Karpas-422 (cell line): ENCODE data around the gene TECPR1. TPM values are rescaled to one million over a fixed set of nuclear protein-coding genes. Genes with fewer than 3 reads are reported as not detected.

Experiments
- DNase-seq: peaks from one replicate; pipeline ENCODE4 v3.0.0-alpha.2; 2015
- H2AFZ ChIP-seq: fragments of 200-600 bp; sonication (generic); 2 replicates; pipeline ENCODE4 v1.6.1; 2014; ENCODE audit warnings: antibody characterized with exemption, low read length, mixed read lengths
- H3K27ac ChIP-seq: fragments of 200-600 bp; sonication (generic); 2 replicates; pipeline ENCODE4 v1.5.1; 2014; ENCODE audit warnings: mild to moderate bottlenecking, low read length, moderate library complexity
- H3K27me3 ChIP-seq: fragments of 200-600 bp; sonication (generic); 2 replicates; pipeline ENCODE4 v1.6.1; 2014; ENCODE audit warnings: low read length, mixed read lengths
- H3K36me3 ChIP-seq: fragments of 200-600 bp; sonication (generic); 2 replicates; pipeline ENCODE4 v1.6.1; 2014; ENCODE audit warnings: low read length, mixed read lengths; ENCODE audit not compliant: insufficient read depth
- H3K4me1 ChIP-seq: fragments of 200-600 bp; sonication (generic); 2 replicates; pipeline ENCODE4 v1.6.1; 2014; ENCODE audit warnings: mild to moderate bottlenecking, low read length, mixed read lengths
- H3K4me2 ChIP-seq: fragments of 200-600 bp; sonication (generic); 2 replicates; pipeline ENCODE4 v1.6.1; 2014; ENCODE audit warnings: low read length, low read depth, mild to moderate bottlenecking; ENCODE audit not compliant: poor library complexity, severe bottlenecking
- H3K4me3 ChIP-seq: fragments of 200-600 bp; sonication (generic); 2 replicates; pipeline ENCODE4 v1.5.1; 2014; ENCODE audit warnings: mild to moderate bottlenecking, antibody characterized with exemption, low read length, mixed read lengths
- H3K79me2 ChIP-seq: fragments of 200-600 bp; sonication (generic); 2 replicates; pipeline ENCODE4 v1.6.1; 2014; ENCODE audit warnings: mild to moderate bottlenecking, low read length, mixed read lengths
- H3K9ac ChIP-seq: fragments of 200-600 bp; sonication (generic); 2 replicates; pipeline ENCODE4 v1.6.0; 2014; ENCODE audit warnings: low read length
- H3K9me2 ChIP-seq: fragments of 200-600 bp; sonication (generic), shearing (Covaris generic); replicated peaks from 2 replicates; pipeline ENCODE4 v1.6.0; 2014; ENCODE audit warnings: mild to moderate bottlenecking, low read length, moderate library complexity; ENCODE audit not compliant: insufficient read depth
- H3K9me3 ChIP-seq: fragments of 300-700, 200-600 bp; sonication (generic); 2 replicates; pipeline ENCODE4 v1.6.1; 2014; ENCODE audit warnings: low read length, mixed read lengths
- H4K20me1 ChIP-seq: fragments of 200-600 bp; sonication (generic); 2 replicates; pipeline ENCODE4 v1.6.1; 2014; ENCODE audit warnings: mild to moderate bottlenecking, antibody characterized with exemption, low read length, low read depth; ENCODE audit not compliant: insufficient read depth
- total RNA-seq: library from RNA; depleted of rRNA; stranded (reverse); fragments of >200 nt; shearing (Covaris generic); gene quantifications from 2 replicates; pipeline ENCODE4 v1.2.3, GENCODE V29; 2014; ENCODE audit warnings: low replicate concordance; rRNA removed

The TECPR1 gene
- total RNA-seq, 1 experiment from 2014 or later = 30.7 TPM

GRCh38 chr7:98168904-98169621 lies 83.0 kb downstream of the TECPR1 start:
- H3K4me1 ChIP-seq = no peaks in the 10 kb centered on the region
- no peak overlapping the region for H3K4me3 ChIP-seq

GRCh38 chr7:98168181-98168903 lies 83.7 kb downstream of the TECPR1 start:
- Histone ChIP-seq H3K36me3 (no peaks in the 10 kb centered on the region), H3K9me3 (no peaks in the 10 kb centered on the region), H2AFZ (no peak overlapping the region), H3K27ac (no peak overlapping the region), H3K79me2 (no peaks in the 10 kb centered on the region), H4K20me1 (peaks cover 53% of the 10 kb centered on the region), H3K4me1 (no peaks in the 10 kb centered on the region), H3K27me3 (no peaks in the 10 kb centered on the region), H3K9me2 (no peaks in the 10 kb centered on the region), H3K4me3 (no peak overlapping the region), H3K4me2 (no peak overlapping the region), H3K9ac (no peak overlapping the region)
- peak; percentile 84 for DNase-seq

More at GRCh38 chr7:98168904-98169621, 83.0 kb downstream of the TECPR1 start:
- Histone ChIP-seq H3K27ac (no peak overlapping the region), H3K4me2 (no peak overlapping the region), H3K9ac (no peak overlapping the region), H3K27me3 (no peaks in the 10 kb centered on the region), H3K79me2 (no peaks in the 10 kb centered on the region), H3K9me3 (no peaks in the 10 kb centered on the region), H3K36me3 (no peaks in the 10 kb centered on the region), H2AFZ (no peak overlapping the region), H4K20me1 (peaks cover 46% of the 10 kb centered on the region), H3K9me2 (no peaks in the 10 kb centered on the region)
- DNase-seq = no peak

GRCh38 chr7:98167653-98168052 lies 84.4 kb downstream of the TECPR1 start:
- Histone ChIP-seq H3K9me3 (no peaks in the 10 kb centered on the region), H3K4me2 (no peak overlapping the region), H3K27ac (no peak overlapping the region), H3K36me3 (no peaks in the 10 kb centered on the region), H2AFZ (no peak overlapping the region), H3K4me3 (no peak overlapping the region), H3K4me1 (peaks cover 1% of the 10 kb centered on the region; the same call in 1 of the 2 replicates), H3K27me3 (no peaks in the 10 kb centered on the region), H3K79me2 (no peaks in the 10 kb centered on the region), H4K20me1 (peaks cover 56% of the 10 kb centered on the region), H3K9ac (no peak overlapping the region), H3K9me2 (no peaks in the 10 kb centered on the region)
- no peak for DNase-seq

GRCh38 chr7:98166668-98166970 lies 85.4 kb downstream of the TECPR1 start:
- Histone ChIP-seq H3K9me2 (no peaks in the 10 kb centered on the region), H3K79me2 (no peaks in the 10 kb centered on the region), H3K4me3 (no peak overlapping the region), H3K27ac (no peak overlapping the region), H3K27me3 (no peaks in the 10 kb centered on the region), H3K36me3 (no peaks in the 10 kb centered on the region), H4K20me1 (peaks cover 66% of the 10 kb centered on the region), H3K4me2 (no peak overlapping the region), H3K9me3 (no peaks in the 10 kb centered on the region), H2AFZ (no peak overlapping the region), H3K9ac (no peak overlapping the region), H3K4me1 (peaks cover 5% of the 10 kb centered on the region; the same call in 1 of the 2 replicates)
- DNase-seq = no peak

GRCh38 chr7:98165827-98166667 lies 86.0 kb downstream of the TECPR1 start:
- H3K27me3 ChIP-seq = no peaks in the 10 kb centered on the region

More at GRCh38 chr7:98165827-98166667, 86.0 kb downstream of the TECPR1 start:
- H3K9me2 ChIP-seq = no peaks in the 10 kb centered on the region
- no peaks in the 10 kb centered on the region for H3K79me2 ChIP-seq
- peaks cover 5% of the 10 kb centered on the region; the same call in 1 of the 2 replicates for H3K4me1 ChIP-seq
- no peak overlapping the region for H3K4me2 ChIP-seq
- H3K9me3 ChIP-seq = no peaks in the 10 kb centered on the region
- DNase-seq = peak; percentile 87
- H2AFZ ChIP-seq = no peak overlapping the region
- no peak overlapping the region for H3K27ac ChIP-seq
- no peak overlapping the region for H3K9ac ChIP-seq
- H4K20me1 ChIP-seq = peaks cover 66% of the 10 kb centered on the region
- H3K4me3 ChIP-seq = no peak overlapping the region
- H3K36me3 ChIP-seq = no peaks in the 10 kb centered on the region

Other genes starting within 250 kb of the TECPR1 start
- 7.5 and 9.1 TPM in 2 replicates for gene LMTK2, start 145.4 kb downstream of the TECPR1 start, total RNA-seq
- not detected in 2 replicates for gene BHLHA15, start 40.8 kb downstream of the TECPR1 start, total RNA-seq
- 26.6 and 34.7 TPM in 2 replicates for gene BRI3, start 29.5 kb upstream of the TECPR1 start, total RNA-seq
- not detected in 2 replicates for gene BAIAP2L1, start 148.9 kb upstream of the TECPR1 start, total RNA-seq